WTC11 (cell line): ENCODE data around the gene CFAP97. TPM values are rescaled to one million over a fixed set of nuclear protein-coding genes. Genes with fewer than 3 reads are reported as not detected.

Experiments used
- ATAC-seq: fragments of 200-7000 bp; cut with Tn5 transposase; 2 replicates; pipeline ENCODE4 v1.10.0; 2021; ENCODE audit warnings: mild to moderate bottlenecking, moderate library complexity
- CTCF ChIA-PET: fragments of 300-600 bp; sonication (Branson Sonifier 250); formaldehyde crosslinking; loops from one replicate; lab custom pipeline; 2021; ENCODE audit warnings: antibody characterized with exemption; lab: Charles Lee
- POLR2A ChIA-PET: fragments of 350-600 bp; sonication (Branson Sonifier 250); formaldehyde crosslinking; loops from one replicate; lab custom pipeline; 2021; ENCODE audit warnings: antibody characterized with exemption; lab: Charles Lee
- DNase-seq: peaks from one replicate; pipeline ENCODE4 v3.0.0; 2021; ENCODE audit warnings: low spot score
- H3K27ac Mint-ChIP-seq: 2 replicates; pipeline ENCODE4 v1.8.0; 2021; ENCODE audit warnings: mixed read lengths
- H3K27me3 Mint-ChIP-seq: 2 replicates; pipeline ENCODE4 v1.8.0; 2021; ENCODE audit warnings: low read depth, mild to moderate bottlenecking, moderate library complexity, mixed read lengths
- H3K36me3 Mint-ChIP-seq: 2 replicates; pipeline ENCODE4 v1.8.0; 2021; ENCODE audit warnings: mixed read lengths
- H3K4me1 Mint-ChIP-seq: 2 replicates; pipeline ENCODE4 v1.8.0; 2022; ENCODE audit warnings: mixed read lengths
- H3K4me3 Mint-ChIP-seq: 2 replicates; pipeline ENCODE4 v1.8.0; 2021; ENCODE audit warnings: mild to moderate bottlenecking, moderate library complexity, mixed read lengths
- H3K9me3 Mint-ChIP-seq: 2 replicates; pipeline ENCODE4 v1.8.0; 2021; ENCODE audit warnings: mixed read lengths
- ARID4B ChIP-seq: sonication (generic); formaldehyde crosslinking; IDR thresholded peaks from 2 replicates; pipeline ENCODE4 v1.8.0; 2023; ENCODE audit warnings: missing genetic modification reagents, mild to moderate bottlenecking, borderline replicate concordance
- ATF1 ChIP-seq: sonication (generic); formaldehyde crosslinking; IDR thresholded peaks from 2 replicates; pipeline ENCODE4 v1.8.1; 2023; ENCODE audit warnings: mild to moderate bottlenecking, moderate library complexity, missing genetic modification reagents
- ATF2 ChIP-seq: sonication (generic); formaldehyde crosslinking; IDR thresholded peaks from 2 replicates; pipeline ENCODE4 v1.8.1; 2022; ENCODE audit warnings: low read depth, missing genetic modification reagents, borderline replicate concordance
- CREM ChIP-seq: sonication (generic); formaldehyde crosslinking; IDR thresholded peaks from 2 replicates; pipeline ENCODE4 v1.8.1; 2022; ENCODE audit warnings: mild to moderate bottlenecking, missing genetic modification reagents, moderate library complexity
- E2F1 ChIP-seq: sonication (generic); formaldehyde crosslinking; IDR thresholded peaks from 2 replicates; pipeline ENCODE4 v1.8.0; 2022; ENCODE audit warnings: mild to moderate bottlenecking, missing genetic modification reagents
- E2F4 ChIP-seq: sonication (generic); formaldehyde crosslinking; IDR thresholded peaks from 2 replicates; pipeline ENCODE4 v1.8.1; 2022; ENCODE audit warnings: low read depth, mild to moderate bottlenecking, moderate library complexity, missing genetic modification reagents, borderline replicate concordance
- ELF4 ChIP-seq: sonication (generic); formaldehyde crosslinking; IDR thresholded peaks from 2 replicates; pipeline ENCODE4 v1.8.1; 2022; ENCODE audit warnings: low read depth, mild to moderate bottlenecking, moderate library complexity, missing genetic modification reagents
- EMX1 ChIP-seq: fragments of 250-450 bp; sonication (Bioruptor Pico); IDR thresholded peaks from 2 replicates; pipeline ENCODE4 v1.8.0; 2021; ENCODE audit warnings: mild to moderate bottlenecking
- HMGA2 ChIP-seq: fragments of 250-450 bp; sonication (Bioruptor Pico); IDR thresholded peaks from 2 replicates; pipeline ENCODE4 v1.4.0; 2021; ENCODE audit warnings: mild to moderate bottlenecking, moderate library complexity
- MLX ChIP-seq: sonication (generic); formaldehyde crosslinking; IDR thresholded peaks from 2 replicates; pipeline ENCODE4 v1.8.1; 2023; ENCODE audit warnings: mild to moderate bottlenecking, missing genetic modification reagents, moderate library complexity
- NR2C2 ChIP-seq: sonication (generic); formaldehyde crosslinking; IDR thresholded peaks from 2 replicates; pipeline ENCODE4 v1.8.0; 2022; ENCODE audit warnings: mild to moderate bottlenecking, missing genetic modification reagents
- PRRX2 ChIP-seq: fragments of 250-450 bp; sonication (Bioruptor Pico); IDR thresholded peaks from 2 replicates; pipeline ENCODE4 v1.8.0; 2021; ENCODE audit warnings: mild to moderate bottlenecking
- RELA ChIP-seq: sonication (generic); formaldehyde crosslinking; IDR thresholded peaks from 2 replicates; pipeline ENCODE4 v1.8.1; 2022; ENCODE audit warnings: missing genetic modification reagents, mild to moderate bottlenecking, borderline replicate concordance
- SMAD4 ChIP-seq: sonication (generic); formaldehyde crosslinking; IDR thresholded peaks from 2 replicates; pipeline ENCODE4 v1.8.0; 2022; ENCODE audit warnings: mild to moderate bottlenecking, missing genetic modification reagents
- TEAD4 ChIP-seq: sonication (generic); formaldehyde crosslinking; IDR thresholded peaks from 2 replicates; pipeline ENCODE4 v1.8.0; 2022; ENCODE audit warnings: mild to moderate bottlenecking, missing genetic modification reagents
- ZBTB21 ChIP-seq: sonication (generic); formaldehyde crosslinking; IDR thresholded peaks from 2 replicates; pipeline ENCODE4 v1.8.1; 2023; ENCODE audit warnings: mild to moderate bottlenecking, missing genetic modification reagents, borderline replicate concordance
- ZBTB43 ChIP-seq: sonication (generic); formaldehyde crosslinking; IDR thresholded peaks from 2 replicates; pipeline ENCODE4 v1.8.1; 2023; ENCODE audit warnings: mild to moderate bottlenecking, missing genetic modification reagents
- ZNF263 ChIP-seq: sonication (generic); formaldehyde crosslinking; IDR thresholded peaks from 2 replicates; pipeline ENCODE4 v1.8.1; 2022; ENCODE audit warnings: low read depth, mild to moderate bottlenecking, moderate library complexity, missing genetic modification reagents
- ZNF423 ChIP-seq: fragments of 250-450 bp; sonication (Bioruptor Pico); IDR thresholded peaks from 2 replicates; pipeline ENCODE4 v2.1.2; 2022; ENCODE audit warnings: mild to moderate bottlenecking, moderate library complexity
- total RNA-seq: library from RNA; stranded (reverse); gene quantifications from 3 replicates; pipeline ENCODE4 v1.2.3, GENCODE V29; 2021
- TF ChIP-seq, protein P1 (sequence below): fragments of 250-450 bp; sonication (Bioruptor Pico); IDR thresholded peaks from 2 replicates; pipeline ENCODE4 v1.9.0; 2021; ENCODE audit warnings: mild to moderate bottlenecking
- TF ChIP-seq, protein P2 (sequence below): sonication (generic); formaldehyde crosslinking; IDR thresholded peaks from 2 replicates; pipeline ENCODE4 v1.8.1; 2023; ENCODE audit warnings: mild to moderate bottlenecking, moderate library complexity, missing genetic modification reagents

CFAP97 gene
- total RNA-seq, 1 experiment from 2014 or later: 40.3 TPM

DNA sequence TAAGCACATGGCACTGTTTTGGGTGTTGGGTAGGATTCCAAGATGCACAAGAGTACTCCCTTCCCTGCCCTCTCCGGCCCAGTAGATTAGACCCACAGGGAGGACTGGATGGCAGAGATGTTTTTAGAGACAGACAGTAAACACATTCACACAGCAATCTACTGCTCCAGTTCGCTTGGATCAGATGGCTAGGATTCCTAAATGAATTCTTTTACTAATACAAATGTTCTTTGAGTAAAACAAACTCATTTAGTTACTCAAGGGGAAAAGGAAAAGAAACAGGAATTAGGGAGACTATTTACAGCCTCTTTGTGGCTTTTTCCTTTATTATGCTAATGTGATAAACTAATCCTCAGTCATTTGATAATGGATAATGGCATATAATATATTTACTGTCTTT is 11.5 kb upstream of the CFAP97 start (continued):
- TF ChIP-seq ARID4B: no peak
- no peak for TF ChIP-seq RELA
- no peak for TF ChIP-seq TEAD4 (CRISPR knock-in tag)
- no peak for TF ChIP-seq ELF4 (CRISPR knock-in tag)
- TF ChIP-seq E2F1 (CRISPR knock-in tag): no peak
- TF ChIP-seq, protein P1, sequence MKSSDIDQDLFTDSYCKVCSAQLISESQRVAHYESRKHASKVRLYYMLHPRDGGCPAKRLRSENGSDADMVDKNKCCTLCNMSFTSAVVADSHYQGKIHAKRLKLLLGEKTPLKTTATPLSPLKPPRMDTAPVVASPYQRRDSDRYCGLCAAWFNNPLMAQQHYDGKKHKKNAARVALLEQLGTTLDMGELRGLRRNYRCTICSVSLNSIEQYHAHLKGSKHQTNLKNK (CRISPR knock-in tag): no peak
- no peak for TF ChIP-seq ATF1 (CRISPR knock-in tag)
- no peak for TF ChIP-seq NR2C2 (CRISPR knock-in tag)
- TF ChIP-seq, protein P2, sequence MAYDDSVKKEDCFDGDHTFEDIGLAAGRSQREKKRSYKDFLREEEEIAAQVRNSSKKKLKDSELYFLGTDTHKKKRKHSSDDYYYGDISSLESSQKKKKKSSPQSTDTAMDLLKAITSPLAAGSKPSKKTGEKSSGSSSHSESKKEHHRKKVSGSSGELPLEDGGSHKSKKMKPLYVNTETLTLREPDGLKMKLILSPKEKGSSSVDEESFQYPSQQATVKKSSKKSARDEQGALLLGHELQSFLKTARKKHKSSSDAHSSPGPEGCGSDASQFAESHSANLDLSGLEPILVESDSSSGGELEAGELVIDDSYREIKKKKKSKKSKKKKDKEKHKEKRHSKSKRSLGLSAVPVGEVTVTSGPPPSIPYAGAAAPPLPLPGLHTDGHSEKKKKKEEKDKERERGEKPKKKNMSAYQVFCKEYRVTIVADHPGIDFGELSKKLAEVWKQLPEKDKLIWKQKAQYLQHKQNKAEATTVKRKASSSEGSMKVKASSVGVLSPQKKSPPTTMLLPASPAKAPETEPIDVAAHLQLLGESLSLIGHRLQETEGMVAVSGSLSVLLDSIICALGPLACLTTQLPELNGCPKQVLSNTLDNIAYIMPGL (CRISPR knock-in tag): no peak
- TF ChIP-seq MLX (CRISPR knock-in tag): no peak
- no peak for TF ChIP-seq PRRX2 (CRISPR knock-in tag)

DNA sequence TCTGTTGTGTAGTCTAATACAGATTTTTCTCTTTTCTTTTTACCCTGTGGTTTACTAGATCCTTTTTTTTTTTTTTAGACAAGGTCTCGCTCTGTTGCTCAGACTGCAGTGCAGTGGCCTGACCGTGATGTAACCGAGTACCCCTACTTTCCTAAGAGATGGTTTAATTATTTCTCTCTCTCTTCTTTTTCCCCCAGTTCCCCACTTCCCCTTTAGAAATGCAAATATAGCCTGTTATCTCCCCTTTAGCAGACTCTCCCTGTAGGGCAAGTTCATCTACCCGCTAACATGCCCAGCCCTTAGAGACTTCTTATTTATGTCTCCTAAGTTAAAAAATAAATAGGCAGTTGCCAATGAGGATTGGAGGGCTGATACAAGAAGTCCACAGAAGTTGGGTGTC is 10.1 kb upstream of the CFAP97 start:
- H3K4me3 Mint-ChIP-seq: no peak overlapping the region
- H3K9me3 Mint-ChIP-seq: no peaks in the 10 kb centered on the region
- peaks cover 16% of the 10 kb centered on the region for H3K27me3 Mint-ChIP-seq
- no peaks in the 10 kb centered on the region for H3K36me3 Mint-ChIP-seq
- peaks cover 59% of the 10 kb centered on the region for H3K4me1 Mint-ChIP-seq
- H3K27ac Mint-ChIP-seq: no peak overlapping the region
- POLR2A ChIA-PET: no interaction called here
- CTCF ChIA-PET: no interaction called here
- DNase-seq (no peak), ATAC-seq (no peak)
- no peak for TF ChIP-seq ZBTB43
- TF ChIP-seq, protein P2 (CRISPR knock-in tag): no peak
- no peak for TF ChIP-seq ZNF423 (CRISPR knock-in tag)
- TF ChIP-seq E2F1 (CRISPR knock-in tag): no peak
- TF ChIP-seq ZBTB21: no peak
- no peak for TF ChIP-seq CREM (CRISPR knock-in tag)
- TF ChIP-seq SMAD4 (CRISPR knock-in tag): no peak
- no peak for TF ChIP-seq HMGA2
- TF ChIP-seq EMX1 (CRISPR knock-in tag): no peak
- TF ChIP-seq ZNF263: no peak
- no peak for TF ChIP-seq ATF2
- TF ChIP-seq E2F4 (CRISPR knock-in tag): no peak
